IPS-NIHi7 (cell line): ENCODE data around the gene CCDC97.

Experiments used
- DNase-seq: peaks from one replicate; pipeline ENCODE4 v3.0.0; 2012; ENCODE audit warnings: mixed read lengths; ENCODE audit errors: extremely low spot score

The CCDC97 gene

GRCh38 chr19:41298348-41298964 lies 11.5 kb upstream of the CCDC97 start:
- no peak for DNase-seq

- no peak for DNase-seq
These were observed 10.8 kb upstream of the CCDC97 start for GRCh38 chr19:41299046-41299754.

GRCh38 chr19:41299755-41300089 lies 10.2 kb upstream of the CCDC97 start:
- DNase-seq, result no peak

GRCh38 chr19:41300555-41300954 lies 9.4 kb upstream of the CCDC97 start:
- no peak for DNase-seq

GRCh38 chr19:41302624-41303351 lies 7.2 kb upstream of the CCDC97 start:
- DNase-seq, result no peak

- no peak for DNase-seq
These were observed 6.0 kb upstream of the CCDC97 start for GRCh38 chr19:41303954-41304353.

DNA sequence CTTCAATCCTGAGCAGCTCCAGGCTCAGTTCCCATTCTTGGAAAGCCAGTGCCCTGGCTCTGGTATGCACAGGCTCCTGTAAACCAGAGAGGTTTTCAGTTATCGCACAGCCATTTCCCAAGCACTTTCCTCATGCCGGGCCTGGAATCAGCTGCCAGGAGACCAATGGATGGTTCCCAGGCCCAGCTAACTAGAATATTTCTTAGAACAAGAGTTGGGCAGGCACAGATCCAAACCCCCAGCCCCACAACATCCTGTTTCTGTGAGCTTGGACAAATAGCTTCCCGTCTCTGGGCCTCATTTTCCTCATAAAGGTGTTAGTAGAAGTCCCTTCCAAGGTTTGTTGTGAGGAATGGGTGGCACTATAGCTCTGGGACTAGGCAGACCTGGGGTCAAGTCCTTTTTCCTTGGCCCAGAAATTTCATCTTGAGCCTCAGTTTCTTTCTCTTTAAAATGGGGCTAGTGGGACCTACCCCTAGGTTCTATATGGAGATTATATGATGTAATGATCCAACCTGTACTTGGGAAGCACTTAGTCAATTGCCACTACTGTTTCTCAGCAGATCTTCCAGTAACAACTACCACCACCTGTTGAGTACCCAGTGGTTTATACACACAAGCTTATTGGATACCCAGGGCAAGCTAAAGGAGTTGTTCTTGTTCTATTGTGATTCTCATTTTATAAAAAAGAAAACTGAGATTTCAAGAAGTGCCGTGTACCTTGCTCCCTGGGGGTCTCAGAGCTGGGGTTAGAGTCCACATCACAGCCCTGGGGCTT lies 5.1 kb upstream of the CCDC97 start:
- no peak for DNase-seq

GRCh38 chr19:41305927-41306793 lies 3.8 kb upstream of the CCDC97 start:
- no peak for DNase-seq

DNA sequence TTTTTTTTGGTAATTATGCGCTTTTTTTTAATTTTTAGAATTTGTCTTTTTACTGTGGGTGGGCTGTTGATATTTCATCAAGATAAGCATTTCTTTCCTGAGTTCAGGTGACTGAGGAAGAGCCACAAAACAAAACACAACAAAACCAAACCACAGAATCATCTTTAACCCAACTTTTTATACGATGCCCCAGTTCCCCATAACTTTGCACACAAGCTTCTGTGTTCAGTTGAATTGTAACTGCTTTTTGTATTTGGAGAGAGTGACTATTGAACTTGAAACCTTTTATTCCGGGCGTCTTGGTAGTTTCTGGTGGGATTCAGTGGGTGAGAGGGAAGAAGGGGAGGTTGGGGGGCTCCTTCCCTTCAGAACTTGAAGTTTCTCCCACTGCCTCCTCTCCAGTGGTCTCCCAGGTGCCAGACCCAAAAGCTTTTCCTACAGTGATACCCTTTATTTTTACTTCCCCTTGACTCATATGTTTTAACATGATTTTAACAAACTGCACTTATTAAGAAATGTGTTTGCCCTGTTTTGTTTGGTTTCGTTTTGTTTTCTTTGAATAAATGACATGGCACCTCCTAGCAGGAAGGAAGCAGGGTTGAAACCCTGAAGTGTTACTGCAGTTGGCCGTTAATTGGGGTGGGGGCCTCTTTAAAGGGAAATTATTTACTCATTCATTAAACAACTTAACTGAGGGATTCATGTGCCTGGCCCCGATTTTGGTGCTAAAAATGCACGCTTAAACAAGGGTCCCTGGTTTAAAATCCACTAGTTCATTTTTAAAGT lies 2.7 kb upstream of the CCDC97 start:
- no peak for DNase-seq

GRCh38 chr19:41307954-41308449 lies 2.0 kb upstream of the CCDC97 start:
- DNase-seq, result no peak

DNA sequence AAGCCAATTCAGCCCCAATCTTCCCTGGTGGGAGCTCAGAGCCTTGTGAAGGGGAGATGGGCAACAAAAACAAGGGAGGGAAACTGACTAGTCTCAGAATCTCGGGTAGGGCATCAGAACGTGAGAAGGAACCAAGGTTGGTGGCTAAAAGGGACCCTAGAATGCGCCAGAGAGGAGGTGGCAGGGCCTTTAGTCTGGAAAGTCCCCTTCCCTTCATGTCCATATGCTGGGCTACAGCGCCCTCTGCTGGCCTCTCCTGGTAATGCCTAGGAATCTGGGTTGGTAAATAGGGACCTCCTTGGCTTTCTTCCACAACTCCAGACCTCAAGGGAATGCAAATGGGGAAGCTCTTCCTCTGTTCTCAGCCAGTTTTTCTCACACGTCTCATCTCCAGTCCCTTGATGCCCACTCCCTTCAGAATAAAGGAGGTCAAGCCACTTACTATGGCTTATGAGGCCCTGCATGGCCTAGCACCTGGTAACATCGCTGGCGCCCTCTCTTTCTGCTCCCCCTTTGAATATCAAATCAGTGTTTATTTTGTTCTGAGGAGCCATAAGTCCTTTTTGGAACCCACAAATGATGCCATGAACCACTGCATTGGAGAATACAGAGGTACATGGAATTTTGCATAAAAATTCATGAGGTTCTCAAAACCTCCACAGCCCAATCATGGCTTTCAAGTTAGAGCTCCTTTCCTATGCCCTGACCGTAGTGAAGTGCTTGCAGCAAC lies 1.4 kb upstream of the CCDC97 start:
- peak; percentile 84 for DNase-seq

GRCh38 chr19:41309180-41310032 lies 566 bp upstream of the CCDC97 start:
- DNase-seq, result no peak

GRCh38 chr19:41311072-41311471 lies 1.1 kb downstream of the CCDC97 start:
- DNase-seq, result no peak

- DNase-seq, result no peak
These were observed 1.6 kb downstream of the CCDC97 start for GRCh38 chr19:41311613-41312012.

GRCh38 chr19:41316306-41316920 lies 6.4 kb downstream of the CCDC97 start:
- no peak for DNase-seq

- DNase-seq, result no peak
These were observed 8.9 kb downstream of the CCDC97 start for GRCh38 chr19:41318696-41319499.

- DNase-seq, result no peak
These were observed 9.7 kb downstream of the CCDC97 start for GRCh38 chr19:41319500-41320184.
